Femur (tissue), 1 donor: ENCODE results near the gene CMTM4.
"Not testable (repeated sequence)": the region's sequence is repeated elsewhere in the genome, so short reads cannot be mapped to it uniquely, and the experiment has no call there.

ENCODE experiments used
- DNase-seq: peaks from one replicate; pipeline ENCODE4 v3.0.0-alpha.2; 2017

The CMTM4 gene

GRCh38 chr16:66703406-66704215 is 7.1 kb upstream of the CMTM4 start:
- DNase-seq: no peak

GRCh38 chr16:66701516-66701915 is 5.0 kb upstream of the CMTM4 start:
- DNase-seq: no peak

GRCh38 chr16:66701026-66701425 is 4.5 kb upstream of the CMTM4 start:
- DNase-seq: no peak

GRCh38 chr16:66699898-66700297 is 3.4 kb upstream of the CMTM4 start:
- no peak for DNase-seq

- DNase-seq: no peak
These were observed 1.5 kb upstream of the CMTM4 start for GRCh38 chr16:66698046-66698445.

- no peak for DNase-seq
These were observed 441 bp downstream of the CMTM4 start for GRCh38 chr16:66695935-66696668.

- DNase-seq: peak; percentile 40
These were observed 1.0 kb downstream of the CMTM4 start for GRCh38 chr16:66695471-66695934.

- DNase-seq: no peak
These were observed 3.4 kb downstream of the CMTM4 start for GRCh38 chr16:66693149-66693548.

- DNase-seq: no peak
These were observed 4.2 kb downstream of the CMTM4 start for GRCh38 chr16:66692341-66692740.

GRCh38 chr16:66691234-66691633 is 5.3 kb downstream of the CMTM4 start:
- DNase-seq: no peak

GRCh38 chr16:66690106-66690847 is 6.3 kb downstream of the CMTM4 start:
- no peak for DNase-seq

GRCh38 chr16:66689282-66689681 is 7.3 kb downstream of the CMTM4 start:
- DNase-seq: no peak

GRCh38 chr16:66687906-66688625 is 8.5 kb downstream of the CMTM4 start:
- DNase-seq: no peak

GRCh38 chr16:66685501-66686115 is 10.9 kb downstream of the CMTM4 start:
- not testable (repeated sequence) for DNase-seq

- no peak for DNase-seq
These were observed 14.3 kb downstream of the CMTM4 start for GRCh38 chr16:66682271-66682670.

- DNase-seq: no peak
These were observed 14.9 kb downstream of the CMTM4 start for GRCh38 chr16:66681676-66682075.

- DNase-seq: no peak
These were observed 18.2 kb downstream of the CMTM4 start for GRCh38 chr16:66678337-66678736.

- no peak for DNase-seq
These were observed 18.7 kb downstream of the CMTM4 start for GRCh38 chr16:66677836-66678235.

- DNase-seq: no peak
These were observed 19.4 kb downstream of the CMTM4 start for GRCh38 chr16:66677179-66677578.

GRCh38 chr16:66676599-66676998 is 19.9 kb downstream of the CMTM4 start:
- no peak for DNase-seq

GRCh38 chr16:66673691-66674090 is 22.9 kb downstream of the CMTM4 start:
- no peak for DNase-seq

- DNase-seq: no peak
These were observed 25.7 kb downstream of the CMTM4 start for GRCh38 chr16:66670691-66671388.
